GM23338 (cell line): Measurements from ENCODE around the gene DNLZ. TPM values are rescaled to one million over a fixed set of nuclear protein-coding genes. Genes with fewer than 3 reads are reported as not detected.

Experiments
- ATAC-seq: fragments of 200-7000 bp; cut with Tn5 transposase; 3 replicates; pipeline ENCODE4 v1.9.1; 2020
- DNase-seq: peaks from one replicate; pipeline ENCODE4 v3.0.0-alpha.2; 2015; ENCODE audit warnings: low spot score
- H2AFZ ChIP-seq: fragments of 200-600 bp; sonication (generic); 2 replicates; pipeline ENCODE4 v1.8.0; 2016; ENCODE audit warnings: antibody characterized with exemption, mild to moderate bottlenecking, moderate library complexity
- H3F3A ChIP-seq: fragments of 200-600 bp; sonication (generic); replicated peaks from 2 replicates; pipeline ENCODE4 v1.8.0; 2017; ENCODE audit warnings: antibody characterized with exemption, mixed run types, low read depth
- H3K27ac ChIP-seq: fragments of 200-600 bp; sonication (generic); 2 replicates; pipeline ENCODE4 v1.6.1; 2016; ENCODE audit warnings: low read depth
- H3K27me3 ChIP-seq: fragments of 200-600 bp; sonication (generic); 2 replicates; pipeline ENCODE4 v1.8.0; 2016; ENCODE audit warnings: mild to moderate bottlenecking, mixed run types, moderate library complexity; ENCODE audit not compliant: insufficient read depth
- H3K36me3 ChIP-seq: fragments of 200-600 bp; sonication (generic); 2 replicates; pipeline ENCODE4 v1.8.0; 2016; ENCODE audit warnings: mild to moderate bottlenecking; ENCODE audit not compliant: insufficient read depth
- H3K4me1 ChIP-seq: fragments of 200-600 bp; sonication (generic); 2 replicates; pipeline ENCODE4 v1.8.0; 2016; ENCODE audit warnings: mild to moderate bottlenecking, moderate library complexity; ENCODE audit not compliant: insufficient read depth
- H3K4me2 ChIP-seq: fragments of 200-600 bp; sonication (generic); 2 replicates; pipeline ENCODE4 v1.7.1; 2017; ENCODE audit warnings: mixed run types
- H3K4me3 ChIP-seq: fragments of 200-600 bp; sonication (generic); 2 replicates; pipeline ENCODE4 v1.6.1; 2016; ENCODE audit warnings: mixed run types
- H3K79me2 ChIP-seq: fragments of 200-600 bp; sonication (generic); replicated peaks from 2 replicates; pipeline ENCODE4 v1.8.0; 2017; ENCODE audit warnings: mild to moderate bottlenecking; ENCODE audit not compliant: insufficient read depth
- H3K9me2 ChIP-seq: fragments of 200-600 bp; sonication (generic); 2 replicates; pipeline ENCODE4 v1.8.0; 2017; ENCODE audit not compliant: insufficient read depth
- H4K20me1 ChIP-seq: fragments of 200-600 bp; sonication (generic); replicated peaks from 2 replicates; pipeline ENCODE4 v1.8.0; 2017; ENCODE audit warnings: mild to moderate bottlenecking; ENCODE audit not compliant: insufficient read depth
- H3K27ac Mint-ChIP-seq: 2 replicates; pipeline ENCODE4 v1.8.0; 2020; ENCODE audit warnings: inconsistent platforms, mild to moderate bottlenecking, moderate library complexity, mixed read lengths
- H3K27me3 Mint-ChIP-seq: 3 replicates; pipeline ENCODE4 v1.8.0; 2022; ENCODE audit warnings: low read depth, mild to moderate bottlenecking, moderate library complexity, mixed read lengths, inconsistent platforms; ENCODE audit not compliant: insufficient read depth, poor library complexity
- H3K36me3 Mint-ChIP-seq: 3 replicates; pipeline ENCODE4 v1.8.0; 2021; ENCODE audit warnings: low read depth, mild to moderate bottlenecking, inconsistent platforms, moderate library complexity, mixed read lengths
- H3K4me1 Mint-ChIP-seq: 3 replicates; pipeline ENCODE4 v1.8.0; 2020; ENCODE audit warnings: mild to moderate bottlenecking, inconsistent platforms, mixed read lengths
- H3K4me3 Mint-ChIP-seq: 3 replicates; pipeline ENCODE4 v1.8.0; 2021; ENCODE audit warnings: moderate library complexity, mild to moderate bottlenecking, inconsistent platforms, mixed read lengths
- H3K9me3 Mint-ChIP-seq: 3 replicates; pipeline ENCODE4 v1.8.0; 2020; ENCODE audit warnings: moderate library complexity, mild to moderate bottlenecking, inconsistent platforms, mixed read lengths
- CREB1 ChIP-seq: fragments of 250-450 bp; sonication (Bioruptor Pico); IDR thresholded peaks from 2 replicates; pipeline ENCODE4 v1.5.0; 2020; ENCODE audit warnings: low read depth, mild to moderate bottlenecking, moderate library complexity
- CTCF ChIP-seq, 2 experiments: fragments of 200-600 bp in 1 of 2; sonication (generic) in 1 of 2; conservative IDR thresholded peaks; 2 replicates each; pipeline versions ENCODE4 v1.5.1 to v1.6.1; 2016 to 2017; ENCODE audit warnings: antibody characterized with exemption in 2 of 2, low read depth in 2 of 2, mild to moderate bottlenecking in 2 of 2, moderate library complexity in 1 of 2
- ETS1 ChIP-seq: IDR thresholded peaks from 2 replicates; pipeline ENCODE4 v1.6.1; 2016; ENCODE audit warnings: antibody characterized with exemption
- EZH2 ChIP-seq: fragments of 200-600 bp; sonication (generic); IDR thresholded peaks from one replicate; pipeline ENCODE4 v1.8.0; 2017; ENCODE audit warnings: antibody characterized with exemption, mild to moderate bottlenecking, low read depth; ENCODE audit not compliant: unreplicated experiment
- EZH2phosphoT487 ChIP-seq: fragments of 200-600 bp; sonication (generic); IDR thresholded peaks from one replicate; pipeline ENCODE4 v1.8.1; 2018; ENCODE audit warnings: antibody characterized with exemption; ENCODE audit not compliant: unreplicated experiment
- JUNB ChIP-seq: IDR thresholded peaks from one replicate; pipeline ENCODE4 v1.6.1; 2016; ENCODE audit warnings: antibody characterized with exemption; ENCODE audit not compliant: unreplicated experiment
- NANOG ChIP-seq: IDR thresholded peaks from 2 replicates; pipeline ENCODE4 v1.6.1; 2016; ENCODE audit warnings: antibody characterized with exemption, borderline replicate concordance
- POLR2AphosphoS5 ChIP-seq: IDR thresholded peaks from 2 replicates; pipeline ENCODE4 v1.6.1; 2016; ENCODE audit warnings: antibody characterized with exemption, low read depth
- REST ChIP-seq: IDR thresholded peaks from one replicate; pipeline ENCODE4 v1.6.1; 2018; ENCODE audit warnings: antibody characterized with exemption; ENCODE audit not compliant: unreplicated experiment
- STAT1 ChIP-seq: IDR thresholded peaks from one replicate; pipeline ENCODE4 v1.6.1; 2016; ENCODE audit warnings: antibody characterized with exemption; ENCODE audit not compliant: unreplicated experiment
- ZNF114 ChIP-seq: fragments of 250-450 bp; sonication (Bioruptor Pico); IDR thresholded peaks from 2 replicates; pipeline ENCODE4 v1.5.0; 2020; ENCODE audit warnings: mild to moderate bottlenecking, moderate library complexity
- ZNF331 ChIP-seq: fragments of 250-450 bp; sonication (Bioruptor Pico); IDR thresholded peaks from 2 replicates; pipeline ENCODE4 v1.5.0; 2020; ENCODE audit warnings: low read depth, mild to moderate bottlenecking, moderate library complexity
- polyA plus RNA-seq: library from polyadenylated mRNA; unstranded; fragments of >200 nt; fragmentation: Nextera tagmentation; extraction: Ambion mirVana; gene quantifications from 2 replicates; pipeline ENCODE4 v1.2.1, GENCODE V29; 2016
- total RNA-seq: library from RNA; depleted of rRNA; stranded (reverse); fragments of >200 nt; shearing (Covaris generic); gene quantifications from 2 replicates; pipeline ENCODE4 v1.2.3, GENCODE V29; 2014
- TF ChIP-seq, protein P1 (sequence below): fragments of 250-450 bp; sonication (Bioruptor Pico); IDR thresholded peaks from 2 replicates; pipeline ENCODE4 v1.5.0; 2020; ENCODE audit warnings: mild to moderate bottlenecking, moderate library complexity

DNLZ gene
- total and polyA plus RNA-seq, 2 experiments from 2014 or later = 33.4 to 53.9 TPM

DNA sequence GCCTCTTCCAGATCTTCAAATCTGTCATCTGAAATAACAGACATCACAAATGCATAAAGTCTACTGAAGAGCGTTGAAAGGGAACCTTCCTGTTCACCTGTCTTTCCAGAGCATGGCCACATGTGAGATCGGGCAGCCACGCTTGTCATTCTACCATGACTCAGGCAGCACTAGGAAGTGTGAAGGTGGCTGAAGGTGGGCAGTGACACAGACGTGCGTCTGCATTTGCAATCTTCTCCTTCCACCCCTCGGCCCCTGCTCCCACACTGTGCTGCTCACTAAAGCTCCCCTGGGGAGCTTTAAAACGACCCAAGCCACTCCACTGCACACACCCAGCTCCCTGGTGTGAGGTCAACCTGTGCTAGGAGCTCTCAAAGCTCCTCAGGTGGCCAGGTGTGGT, 44.4 kb upstream of the DNLZ start:
- ATAC-seq (no peak), DNase-seq (no peak)
- Mint-ChIP-seq H3K4me1 (peaks cover 20% of the 10 kb centered on the region), H3K27me3 (peaks cover 22% of the 10 kb centered on the region), H3K9me3 (no peaks in the 10 kb centered on the region), H3K27ac (no peak overlapping the region), H3K4me3 (peak overlapping the region; percentile 53; the same call in 1 of the 3 replicates), H3K36me3 (peaks cover 67% of the 10 kb centered on the region)
- Histone ChIP-seq H3K27ac (no peak overlapping the region), H3K4me1 (peaks cover 17% of the 10 kb centered on the region; the same call in 1 of the 2 replicates), H3K4me2 (no peak overlapping the region), H4K20me1 (peaks cover 20% of the 10 kb centered on the region), H3K4me3 (no peak overlapping the region), H3F3A (peaks cover 14% of the 10 kb centered on the region), H3K36me3 (peaks cover 36% of the 10 kb centered on the region), H3K79me2 (peaks cover 49% of the 10 kb centered on the region), H3K27me3 (no peaks in the 10 kb centered on the region), H3K9me2 (no peaks in the 10 kb centered on the region), H2AFZ (no peak overlapping the region)
- no peak for TF ChIP-seq REST
- no peak for TF ChIP-seq CTCF (conservative IDR thresholded peaks at IDR 0.05; ENCODE audit: low read depth in 2 of 2)
- TF ChIP-seq JUNB = no peak
- no peak for TF ChIP-seq STAT1
- TF ChIP-seq CREB1 (CRISPR knock-in tag) = no peak
- TF ChIP-seq EZH2phosphoT487 = no peak
- no peak for TF ChIP-seq ZNF114 (CRISPR knock-in tag)
- no peak for TF ChIP-seq NANOG
- TF ChIP-seq, protein P1, sequence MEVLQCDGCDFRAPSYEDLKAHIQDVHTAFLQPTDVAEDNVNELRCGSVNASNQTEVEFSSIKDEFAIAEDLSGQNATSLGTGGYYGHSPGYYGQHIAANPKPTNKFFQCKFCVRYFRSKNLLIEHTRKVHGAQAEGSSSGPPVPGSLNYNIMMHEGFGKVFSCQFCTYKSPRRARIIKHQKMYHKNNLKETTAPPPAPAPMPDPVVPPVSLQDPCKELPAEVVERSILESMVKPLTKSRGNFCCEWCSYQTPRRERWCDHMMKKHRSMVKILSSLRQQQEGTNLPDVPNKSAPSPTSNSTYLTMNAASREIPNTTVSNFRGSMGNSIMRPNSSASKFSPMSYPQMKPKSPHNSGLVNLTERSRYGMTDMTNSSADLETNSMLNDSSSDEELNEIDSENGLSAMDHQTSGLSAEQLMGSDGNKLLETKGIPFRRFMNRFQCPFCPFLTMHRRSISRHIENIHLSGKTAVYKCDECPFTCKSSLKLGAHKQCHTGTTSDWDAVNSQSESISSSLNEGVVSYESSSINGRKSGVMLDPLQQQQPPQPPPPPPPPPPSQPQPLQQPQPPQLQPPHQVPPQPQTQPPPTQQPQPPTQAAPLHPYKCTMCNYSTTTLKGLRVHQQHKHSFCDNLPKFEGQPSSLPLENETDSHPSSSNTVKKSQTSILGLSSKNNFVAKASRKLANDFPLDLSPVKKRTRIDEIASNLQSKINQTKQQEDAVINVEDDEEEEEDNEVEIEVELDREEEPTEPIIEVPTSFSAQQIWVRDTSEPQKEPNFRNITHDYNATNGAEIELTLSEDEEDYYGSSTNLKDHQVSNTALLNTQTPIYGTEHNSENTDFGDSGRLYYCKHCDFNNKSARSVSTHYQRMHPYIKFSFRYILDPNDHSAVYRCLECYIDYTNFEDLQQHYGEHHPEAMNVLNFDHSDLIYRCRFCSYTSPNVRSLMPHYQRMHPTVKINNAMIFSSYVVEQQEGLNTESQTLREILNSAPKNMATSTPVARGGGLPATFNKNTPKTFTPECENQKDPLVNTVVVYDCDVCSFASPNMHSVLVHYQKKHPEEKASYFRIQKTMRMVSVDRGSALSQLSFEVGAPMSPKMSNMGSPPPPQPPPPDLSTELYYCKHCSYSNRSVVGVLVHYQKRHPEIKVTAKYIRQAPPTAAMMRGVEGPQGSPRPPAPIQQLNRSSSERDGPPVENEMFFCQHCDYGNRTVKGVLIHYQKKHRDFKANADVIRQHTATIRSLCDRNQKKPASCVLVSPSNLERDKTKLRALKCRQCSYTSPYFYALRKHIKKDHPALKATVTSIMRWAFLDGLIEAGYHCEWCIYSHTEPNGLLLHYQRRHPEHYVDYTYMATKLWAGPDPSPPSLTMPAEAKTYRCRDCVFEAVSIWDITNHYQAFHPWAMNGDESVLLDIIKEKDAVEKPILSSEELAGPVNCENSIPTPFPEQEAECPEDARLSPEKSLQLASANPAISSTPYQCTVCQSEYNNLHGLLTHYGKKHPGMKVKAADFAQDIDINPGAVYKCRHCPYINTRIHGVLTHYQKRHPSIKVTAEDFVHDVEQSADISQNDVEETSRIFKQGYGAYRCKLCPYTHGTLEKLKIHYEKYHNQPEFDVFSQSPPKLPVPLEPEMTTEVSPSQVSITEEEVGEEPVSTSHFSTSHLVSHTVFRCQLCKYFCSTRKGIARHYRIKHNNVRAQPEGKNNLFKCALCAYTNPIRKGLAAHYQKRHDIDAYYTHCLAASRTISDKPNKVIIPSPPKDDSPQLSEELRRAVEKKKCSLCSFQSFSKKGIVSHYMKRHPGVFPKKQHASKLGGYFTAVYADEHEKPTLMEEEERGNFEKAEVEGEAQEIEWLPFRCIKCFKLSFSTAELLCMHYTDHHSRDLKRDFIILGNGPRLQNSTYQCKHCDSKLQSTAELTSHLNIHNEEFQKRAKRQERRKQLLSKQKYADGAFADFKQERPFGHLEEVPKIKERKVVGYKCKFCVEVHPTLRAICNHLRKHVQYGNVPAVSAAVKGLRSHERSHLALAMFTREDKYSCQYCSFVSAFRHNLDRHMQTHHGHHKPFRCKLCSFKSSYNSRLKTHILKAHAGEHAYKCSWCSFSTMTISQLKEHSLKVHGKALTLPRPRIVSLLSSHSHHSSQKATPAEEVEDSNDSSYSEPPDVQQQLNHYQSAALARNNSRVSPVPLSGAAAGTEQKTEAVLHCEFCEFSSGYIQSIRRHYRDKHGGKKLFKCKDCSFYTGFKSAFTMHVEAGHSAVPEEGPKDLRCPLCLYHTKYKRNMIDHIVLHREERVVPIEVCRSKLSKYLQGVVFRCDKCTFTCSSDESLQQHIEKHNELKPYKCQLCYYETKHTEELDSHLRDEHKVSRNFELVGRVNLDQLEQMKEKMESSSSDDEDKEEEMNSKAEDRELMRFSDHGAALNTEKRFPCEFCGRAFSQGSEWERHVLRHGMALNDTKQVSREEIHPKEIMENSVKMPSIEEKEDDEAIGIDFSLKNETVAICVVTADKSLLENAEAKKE (CRISPR knock-in tag) = no peak
- TF ChIP-seq ZNF331 = no peak
- TF ChIP-seq EZH2 = no peak
- TF ChIP-seq ETS1 = no peak
- TF ChIP-seq POLR2AphosphoS5 = no peak
